Neural cell (in vitro differentiated cells): ENCODE measurements around the gene RADIL. TPM values are rescaled to one million over a fixed set of nuclear protein-coding genes. Genes with fewer than 3 reads are reported as not detected.

ENCODE experiments used
- H2AFZ ChIP-seq: fragments of 200-600, 300-800 bp; sonication (generic), shearing (Covaris generic); 2 replicates; pipeline ENCODE4 v1.6.0; 2014; ENCODE audit warnings: low read depth, mild to moderate bottlenecking, antibody characterized with exemption, low read length, moderate library complexity
- H3F3A ChIP-seq: fragments of 200-600 bp; shearing (Covaris generic); 2 replicates; pipeline ENCODE4 v1.6.1; 2016; ENCODE audit warnings: mild to moderate bottlenecking, moderate library complexity, mixed read lengths, antibody characterized with exemption, low read length; ENCODE audit not compliant: insufficient read depth, poor library complexity, severe bottlenecking
- H3K27ac ChIP-seq: fragments of 200-600, 300-800 bp; sonication (generic), shearing (Covaris generic); 2 replicates; pipeline ENCODE4 v1.5.1; 2014; ENCODE audit warnings: mild to moderate bottlenecking, low read length, moderate library complexity
- H3K27me3 ChIP-seq: fragments of 300-800, 200-600 bp; sonication (generic), shearing (Covaris generic); 2 replicates; pipeline ENCODE4 v1.6.0; 2014; ENCODE audit warnings: mild to moderate bottlenecking, low read depth, low read length, moderate library complexity; ENCODE audit not compliant: insufficient read depth
- H3K36me3 ChIP-seq: fragments of 300-800, 200-600 bp; sonication (generic), shearing (Covaris generic); 2 replicates; pipeline ENCODE4 v1.5.1; 2014; ENCODE audit warnings: mild to moderate bottlenecking, antibody characterized with exemption, low read length, moderate library complexity; ENCODE audit not compliant: insufficient read depth
- H3K4me2 ChIP-seq: fragments of 300-800, 200-600 bp; sonication (generic), shearing (Covaris generic); 2 replicates; pipeline ENCODE4 v1.6.0; 2014; ENCODE audit warnings: mild to moderate bottlenecking, low read length
- H3K4me3 ChIP-seq: fragments of 300-800, 200-600 bp; sonication (generic), shearing (Covaris generic); 2 replicates; pipeline ENCODE4 v1.5.1; 2014; ENCODE audit warnings: mild to moderate bottlenecking, low read length, moderate library complexity
- H3K79me2 ChIP-seq: fragments of 200-600 bp; shearing (Covaris generic); replicated peaks from 2 replicates; pipeline ENCODE4 v1.6.0; 2014; ENCODE audit warnings: mild to moderate bottlenecking, low read length, moderate library complexity; ENCODE audit not compliant: insufficient read depth
- H3K9ac ChIP-seq: fragments of 300-800, 200-600 bp; sonication (generic), shearing (Covaris generic); 2 replicates; pipeline ENCODE4 v1.6.1; 2016; ENCODE audit warnings: mild to moderate bottlenecking, low read length, mixed read lengths
- H3K9me2 ChIP-seq: fragments of 200-600 bp; shearing (Covaris generic); 2 replicates; pipeline ENCODE4 v1.6.1; 2016; ENCODE audit warnings: mild to moderate bottlenecking, low read length, mixed read lengths; ENCODE audit not compliant: insufficient read depth
- H3K9me3 ChIP-seq: fragments of 200-600, 300-800 bp; sonication (generic), shearing (Covaris generic); 2 replicates; pipeline ENCODE4 v1.6.1; 2016; ENCODE audit warnings: mild to moderate bottlenecking, mixed run types, low read length, moderate library complexity, mixed read lengths
- H4K20me1 ChIP-seq: fragments of 200-600 bp; shearing (Covaris generic); 2 replicates; pipeline ENCODE4 v1.6.1; 2016; ENCODE audit warnings: mild to moderate bottlenecking, mixed run types; ENCODE audit not compliant: insufficient read depth
- CTCF ChIP-seq: fragments of 450-650 bp; IDR thresholded peaks from 2 replicates; pipeline ENCODE4 v1.5.1; 2014; ENCODE audit warnings: antibody characterized with exemption, mild to moderate bottlenecking, moderate library complexity; ENCODE audit not compliant: poor library complexity, severe bottlenecking
- EP300 ChIP-seq: fragments of 450-650 bp; conservative IDR thresholded peaks from 2 replicates; pipeline ENCODE4 v1.6.1; 2014; ENCODE audit warnings: antibody characterized with exemption, mild to moderate bottlenecking, moderate library complexity; ENCODE audit not compliant: poor library complexity, severe bottlenecking
- EZH2 ChIP-seq: fragments of 200-600, 300-800 bp; shearing (Covaris generic), sonication (generic); IDR thresholded peaks from 2 replicates; pipeline ENCODE4 v1.6.1; 2014; ENCODE audit warnings: antibody characterized with exemption, low read length, borderline replicate concordance, mild to moderate bottlenecking; ENCODE audit not compliant: insufficient read depth, poor library complexity, severe bottlenecking
- MXI1 ChIP-seq: fragments of 450-650 bp; conservative IDR thresholded peaks from 2 replicates; pipeline ENCODE4 v1.6.1; 2014; ENCODE audit warnings: antibody characterized with exemption, mild to moderate bottlenecking; ENCODE audit not compliant: poor library complexity, severe bottlenecking
- POLR2AphosphoS5 ChIP-seq: IDR thresholded peaks from 2 replicates; pipeline ENCODE4 v1.6.1; 2012
- RAD21 ChIP-seq: fragments of 450-650 bp; conservative IDR thresholded peaks from 2 replicates; pipeline ENCODE4 v1.6.1; 2014; ENCODE audit warnings: antibody characterized with exemption, mild to moderate bottlenecking, moderate library complexity
- REST ChIP-seq: IDR thresholded peaks from 2 replicates; pipeline ENCODE4 v1.6.1; 2012; ENCODE audit warnings: borderline replicate concordance
- SMC3 ChIP-seq: fragments of 450-650 bp; conservative IDR thresholded peaks from 2 replicates; pipeline ENCODE4 v1.6.1; 2014; ENCODE audit warnings: antibody characterized with exemption, mild to moderate bottlenecking, moderate library complexity; ENCODE audit not compliant: poor library complexity
- TAF1 ChIP-seq: IDR thresholded peaks from 2 replicates; pipeline ENCODE4 v1.6.1; 2012; ENCODE audit warnings: low read depth
- polyA plus RNA-seq: library from polyadenylated mRNA; depleted of rRNA; stranded (reverse); fragments of >200 nt; gene quantifications from 2 replicates; pipeline ENCODE4 v1.2.3, GENCODE V29; 2014

The RADIL gene
- polyA plus RNA-seq, 1 donor from 2014 or later = 4.1 TPM

GRCh38 chr7:4888161-4888560, 4.6 kb upstream of the RADIL start:
- H4K20me1 ChIP-seq = no peaks in the 10 kb centered on the region
- H3F3A ChIP-seq = no peaks in the 10 kb centered on the region
- TF ChIP-seq SMC3 (no peak), MXI1 (no peak), RAD21 (no peak), EZH2 (no peak), CTCF (no peak), REST (no peak), EP300 (no peak), TAF1 (no peak), POLR2AphosphoS5 (no peak)
- H3K9ac ChIP-seq = no peak overlapping the region
- H3K9me2 ChIP-seq = no peaks in the 10 kb centered on the region
- H3K4me3 ChIP-seq = no peak overlapping the region
- no peak overlapping the region for H3K27ac ChIP-seq
- H3K36me3 ChIP-seq = no peaks in the 10 kb centered on the region
- H3K27me3 ChIP-seq = no peaks in the 10 kb centered on the region
- no peaks in the 10 kb centered on the region for H3K9me3 ChIP-seq
- no peak overlapping the region for H3K4me2 ChIP-seq
- no peak overlapping the region for H2AFZ ChIP-seq
- H3K79me2 ChIP-seq = no peaks in the 10 kb centered on the region

- H3K4me3 ChIP-seq = no peak overlapping the region
- H3K79me2 ChIP-seq = peaks cover 4% of the 10 kb centered on the region
- H3K27ac ChIP-seq = no peak overlapping the region
- no peaks in the 10 kb centered on the region for H3K9me3 ChIP-seq
- no peak overlapping the region for H2AFZ ChIP-seq
- no peaks in the 10 kb centered on the region for H3F3A ChIP-seq
- no peak overlapping the region for H3K9ac ChIP-seq
- no peaks in the 10 kb centered on the region for H3K36me3 ChIP-seq
- H3K4me2 ChIP-seq = no peak overlapping the region
- TF ChIP-seq EZH2 (no peak), MXI1 (no peak), REST (no peak), SMC3 (no peak), CTCF (no peak)
- no peaks in the 10 kb centered on the region for H3K27me3 ChIP-seq
- no peaks in the 10 kb centered on the region for H3K9me2 ChIP-seq
- no peaks in the 10 kb centered on the region for H4K20me1 ChIP-seq
These were observed 3.2 kb upstream of the RADIL start for GRCh38 chr7:4886671-4887070.
